Measurements from ENCODE around the gene COL7A1. TPM values are rescaled to one million over a fixed set of nuclear protein-coding genes. Genes with fewer than 3 reads are reported as not detected.

Gene COL7A1
- total RNA-seq, 5 donors from 2014 or later (not counting 1 experiment from before 2014, with no cell fraction given) = 0.33 to 2.3 (median 1.3) TPM

GRCh38 chr3:48548126-48548525 lies 47.0 kb downstream of the COL7A1 start:
- Mint-ChIP-seq H3K36me3 (no peaks in the 10 kb centered on the region), H3K4me1 (peaks cover 9 to 27% (median 19%) of the 10 kb centered on the region in 3 donors), H3K4me3 (no peak overlapping the region), H3K27me3 (no peaks in the 10 kb centered on the region), H3K9me3 (no peaks in the 10 kb centered on the region), H3K27ac (no peak overlapping the region)
- no peaks in the 10 kb centered on the region for H3K9me3 ChIP-seq
- H3K27me3 ChIP-seq (replicated peaks in 1 of 2; ENCODE audit: control insufficient read depth in 2 of 2, extremely low read depth in 1 of 2, insufficient read depth in 2 of 2, low read length in 1 of 2) = no peaks in the 10 kb centered on the region
- WGBS (ENCODE audit: insufficient coverage) = 100% methylated on average over 2 of the region's 5 CpGs
- CTCF ChIA-PET = interaction anchor here (0.8 to 4.7 kb wide), 6 partner anchors 9 to 150 kb away, joined by 3 to 51 read pairs (median 4); partner anchors contain the start of gene PFKFB4 (in 1 of the 2)
- POLR2A ChIA-PET = no interaction called here
- H3K4me1 ChIP-seq (ENCODE audit: control insufficient read depth in 1 of 2, extremely low read depth in 1 of 2, insufficient read depth in 2 of 2, low read length in 2 of 2) = peaks cover 0 to 7% of the 10 kb centered on the region in 2 experiments
- no peak for DNase-seq
- H3K4me3 ChIP-seq (ENCODE audit: control insufficient read depth in 1 of 2, extremely low read depth in 1 of 2, low read length in 1 of 2) = no peak overlapping the region
- no peak for ATAC-seq (replicated peaks in 1 of 4)
- H3K27ac ChIP-seq (ENCODE audit: low read length) = no peak overlapping the region
- no peaks in the 10 kb centered on the region for H3K36me3 ChIP-seq (ENCODE audit: control insufficient read depth in 2 of 2, extremely low read depth in 1 of 2, insufficient read depth in 1 of 2, low read length in 1 of 2)

GRCh38 chr3:48546203-48546829 lies 48.8 kb downstream of the COL7A1 start:
- Histone ChIP-seq H3K36me3 (ENCODE audit: control insufficient read depth in 2 of 2, extremely low read depth in 1 of 2, insufficient read depth in 1 of 2, low read length in 1 of 2) (no peaks in the 10 kb centered on the region), H3K27ac (ENCODE audit: low read length) (no peak overlapping the region), H3K4me1 (ENCODE audit: control insufficient read depth in 1 of 2, extremely low read depth in 1 of 2, insufficient read depth in 2 of 2, low read length in 2 of 2) (peaks cover 0 to 7% of the 10 kb centered on the region in 2 experiments), H3K27me3 (replicated peaks in 1 of 2; ENCODE audit: control insufficient read depth in 2 of 2, extremely low read depth in 1 of 2, insufficient read depth in 2 of 2, low read length in 1 of 2) (no peaks in the 10 kb centered on the region), H3K9me3 (no peaks in the 10 kb centered on the region), H3K4me3 (ENCODE audit: control insufficient read depth in 1 of 2, extremely low read depth in 1 of 2, low read length in 1 of 2) (no peak overlapping the region)
- ATAC-seq (replicated peaks in 1 of 4) (no peak), DNase-seq (no peak)
- POLR2A ChIA-PET = no interaction called here
- H3K9me3 Mint-ChIP-seq = no peaks in the 10 kb centered on the region
- peak overlapping the region in 1 of 2 donors; percentile 16 for H3K27ac Mint-ChIP-seq
- peaks cover 4% of the 10 kb centered on the region for H3K36me3 Mint-ChIP-seq
- no peaks in the 10 kb centered on the region for H3K27me3 Mint-ChIP-seq
- peaks cover 9 to 27% (median 19%) of the 10 kb centered on the region in 3 donors for H3K4me1 Mint-ChIP-seq
- WGBS (ENCODE audit: insufficient coverage) = 100% methylated on average over 2 of the region's 4 CpGs
- H3K4me3 Mint-ChIP-seq = no peak overlapping the region
- CTCF ChIA-PET = interaction anchor here (0.6 to 4.7 kb wide), 4 partner anchors 110 to 274 kb away, joined by 3 to 51 read pairs (median 4); no protein-coding TSS in a partner anchor

- Mint-ChIP-seq H3K27me3 (no peaks in the 10 kb centered on the region), H3K4me3 (no peak overlapping the region), H3K9me3 (no peaks in the 10 kb centered on the region), H3K4me1 (peaks cover 9 to 27% (median 19%) of the 10 kb centered on the region in 3 donors), H3K27ac (no peak overlapping the region), H3K36me3 (peaks cover 4% of the 10 kb centered on the region)
- POLR2A ChIA-PET = no interaction called here
- no peak for DNase-seq
- Histone ChIP-seq H3K27me3 (replicated peaks in 1 of 2; ENCODE audit: control insufficient read depth in 2 of 2, extremely low read depth in 1 of 2, insufficient read depth in 2 of 2, low read length in 1 of 2) (no peaks in the 10 kb centered on the region), H3K27ac (ENCODE audit: low read length) (no peak overlapping the region), H3K4me1 (ENCODE audit: control insufficient read depth in 1 of 2, extremely low read depth in 1 of 2, insufficient read depth in 2 of 2, low read length in 2 of 2) (peaks cover 0 to 7% of the 10 kb centered on the region in 2 experiments), H3K4me3 (ENCODE audit: control insufficient read depth in 1 of 2, extremely low read depth in 1 of 2, low read length in 1 of 2) (no peak overlapping the region), H3K9me3 (no peaks in the 10 kb centered on the region), H3K36me3 (ENCODE audit: control insufficient read depth in 2 of 2, extremely low read depth in 1 of 2, insufficient read depth in 1 of 2, low read length in 1 of 2) (no peaks in the 10 kb centered on the region)
- no CpG with 5 or more reads among the region's 5 CpGs for WGBS (ENCODE audit: insufficient coverage)
- no peak for ATAC-seq (replicated peaks in 1 of 4)
- CTCF ChIA-PET = interaction anchor here in 1 of 2 donors (0.6 kb wide), 2 partner anchors 15 to 43 kb away, joined by 5 to 7 read pairs; no protein-coding TSS in a partner anchor
Observed at GRCh38 chr3:48544141-48544540, 51.0 kb downstream of the COL7A1 start.

- ChIA-PET POLR2A (no interaction called here), CTCF (no interaction called here)
- ATAC-seq (replicated peaks in 1 of 4) (no peak), DNase-seq (no peak)
- peaks cover 4 to 19% (median 16%) of the 10 kb centered on the region in 3 donors for H3K4me1 Mint-ChIP-seq
- H3K36me3 ChIP-seq (ENCODE audit: control insufficient read depth in 2 of 2, extremely low read depth in 1 of 2, insufficient read depth in 1 of 2, low read length in 1 of 2) = no peaks in the 10 kb centered on the region
- H3K4me1 ChIP-seq (ENCODE audit: control insufficient read depth in 1 of 2, extremely low read depth in 1 of 2, insufficient read depth in 2 of 2, low read length in 2 of 2) = no peaks in the 10 kb centered on the region
- H3K4me3 ChIP-seq (ENCODE audit: control insufficient read depth in 1 of 2, extremely low read depth in 1 of 2, low read length in 1 of 2) = no peak overlapping the region
- H3K27me3 Mint-ChIP-seq = no peaks in the 10 kb centered on the region
- H3K9me3 ChIP-seq = no peaks in the 10 kb centered on the region
- H3K9me3 Mint-ChIP-seq = no peaks in the 10 kb centered on the region
- H3K27ac ChIP-seq (ENCODE audit: low read length) = no peak overlapping the region
- H3K27ac Mint-ChIP-seq = no peak overlapping the region
- peaks cover 4% of the 10 kb centered on the region for H3K36me3 Mint-ChIP-seq
- no peak overlapping the region for H3K4me3 Mint-ChIP-seq
- no peaks in the 10 kb centered on the region for H3K27me3 ChIP-seq (replicated peaks in 1 of 2; ENCODE audit: control insufficient read depth in 2 of 2, extremely low read depth in 1 of 2, insufficient read depth in 2 of 2, low read length in 1 of 2)
- WGBS (ENCODE audit: insufficient coverage) = 38% methylated on average over 6 of the region's 9 CpGs
Observed at GRCh38 chr3:48543271-48543866, 51.8 kb downstream of the COL7A1 start.

DNA sequence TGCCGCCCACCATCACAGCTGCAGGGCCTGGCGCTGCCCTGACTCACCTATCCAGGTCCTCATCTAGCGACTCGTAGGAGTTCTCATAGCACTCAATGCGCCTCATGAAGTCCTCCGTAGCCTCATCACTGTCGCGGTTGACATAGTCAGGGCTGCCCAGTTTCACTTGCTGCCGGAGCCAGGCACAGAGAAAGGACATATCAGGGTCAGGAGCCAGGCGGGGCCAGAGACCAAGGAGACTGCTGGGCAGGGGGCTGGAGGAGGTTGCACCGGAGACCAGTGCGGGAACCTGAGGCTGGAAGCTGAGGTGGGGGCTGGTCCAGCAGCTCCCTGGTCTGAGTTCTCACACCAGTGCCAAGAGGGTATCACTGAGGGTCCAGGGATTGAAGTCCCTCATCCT lies 56.7 kb downstream of the COL7A1 start:
- peaks cover 8% of the 10 kb centered on the region for H3K36me3 Mint-ChIP-seq
- H3K9me3 Mint-ChIP-seq = no peaks in the 10 kb centered on the region
- ChIA-PET CTCF (no interaction called here), POLR2A (no interaction called here)
- H3K4me3 Mint-ChIP-seq = no peak overlapping the region
- peaks cover 0 to 7% (median 0%) of the 10 kb centered on the region in 3 donors for H3K4me1 Mint-ChIP-seq
- no peak for DNase-seq
- Histone ChIP-seq H3K9me3 (no peaks in the 10 kb centered on the region), H3K27me3 (replicated peaks in 1 of 2; ENCODE audit: control insufficient read depth in 2 of 2, extremely low read depth in 1 of 2, insufficient read depth in 2 of 2, low read length in 1 of 2) (no peaks in the 10 kb centered on the region), H3K4me1 (ENCODE audit: control insufficient read depth in 1 of 2, extremely low read depth in 1 of 2, insufficient read depth in 2 of 2, low read length in 2 of 2) (no peaks in the 10 kb centered on the region), H3K4me3 (ENCODE audit: control insufficient read depth in 1 of 2, extremely low read depth in 1 of 2, low read length in 1 of 2) (no peak overlapping the region), H3K36me3 (ENCODE audit: control insufficient read depth in 2 of 2, extremely low read depth in 1 of 2, insufficient read depth in 1 of 2, low read length in 1 of 2) (peaks cover 0 to 5% of the 10 kb centered on the region in 2 donors), H3K27ac (ENCODE audit: low read length) (no peak overlapping the region)
- no peaks in the 10 kb centered on the region for H3K27me3 Mint-ChIP-seq
- WGBS (ENCODE audit: insufficient coverage) = 92% methylated on average over 10 of the region's 12 CpGs
- ATAC-seq (replicated peaks in 1 of 4) = no peak
- no peak overlapping the region for H3K27ac Mint-ChIP-seq

GRCh38 chr3:48536785-48537184 lies 58.3 kb downstream of the COL7A1 start:
- POLR2A ChIA-PET = no interaction called here
- H3K27ac Mint-ChIP-seq = no peak overlapping the region
- H3K4me1 ChIP-seq (ENCODE audit: control insufficient read depth in 1 of 2, extremely low read depth in 1 of 2, insufficient read depth in 2 of 2, low read length in 2 of 2) = no peaks in the 10 kb centered on the region
- H3K4me1 Mint-ChIP-seq = peaks cover 0 to 7% (median 3%) of the 10 kb centered on the region in 3 donors
- H3K36me3 ChIP-seq (ENCODE audit: control insufficient read depth in 2 of 2, extremely low read depth in 1 of 2, insufficient read depth in 1 of 2, low read length in 1 of 2) = peaks cover 0 to 5% of the 10 kb centered on the region in 2 donors
- ATAC-seq (replicated peaks in 1 of 4) = no peak
- no peaks in the 10 kb centered on the region for H3K27me3 Mint-ChIP-seq
- H3K9me3 ChIP-seq = no peaks in the 10 kb centered on the region
- peaks cover 4% of the 10 kb centered on the region for H3K36me3 Mint-ChIP-seq
- 84% methylated on average over 5 of the region's 5 CpGs for WGBS (ENCODE audit: insufficient coverage)
- H3K4me3 Mint-ChIP-seq = no peak overlapping the region
- DNase-seq = no peak
- no peaks in the 10 kb centered on the region for H3K27me3 ChIP-seq (replicated peaks in 1 of 2; ENCODE audit: control insufficient read depth in 2 of 2, extremely low read depth in 1 of 2, insufficient read depth in 2 of 2, low read length in 1 of 2)
- CTCF ChIA-PET = no interaction called here
- H3K27ac ChIP-seq (ENCODE audit: low read length) = no peak overlapping the region
- no peaks in the 10 kb centered on the region for H3K9me3 Mint-ChIP-seq
- no peak overlapping the region for H3K4me3 ChIP-seq (ENCODE audit: control insufficient read depth in 1 of 2, extremely low read depth in 1 of 2, low read length in 1 of 2)

Measured in T-cell (primary cell).